A172 (cell line): ENCODE data around the gene BANF2. TPM values are rescaled to one million over a fixed set of nuclear protein-coding genes. Genes with fewer than 3 reads are reported as not detected.
"Not testable (repeated sequence)": the region's sequence is repeated elsewhere in the genome, so short reads cannot be mapped to it uniquely, and the experiment has no call there.

Source experiments
- DNase-seq: peaks from one replicate; pipeline ENCODE4 v3.0.0-alpha.2; 2015; ENCODE audit warnings: low spot score
- total RNA-seq: library from RNA; depleted of rRNA; stranded (reverse); fragments of >200 nt; shearing (Covaris generic); gene quantifications from 2 replicates; pipeline ENCODE4 v1.2.3, GENCODE V29; 2014

Gene BANF2
- total RNA-seq, 1 experiment from 2014 or later, result not detected

DNA sequence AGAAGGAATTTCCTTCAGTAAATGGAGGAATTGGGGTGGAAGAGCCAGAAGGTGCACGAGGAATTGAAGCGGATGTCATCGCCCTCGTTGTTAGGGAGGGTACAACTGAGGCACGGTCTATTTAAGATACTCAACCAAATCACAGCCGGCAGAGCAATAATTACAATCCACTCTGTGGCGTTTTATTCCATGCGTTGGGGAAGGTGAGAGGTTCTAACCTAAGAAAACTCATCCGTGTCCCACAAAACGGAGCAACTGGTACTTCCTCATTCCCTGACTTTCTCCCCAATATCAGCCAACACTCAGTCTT, 16.9 kb upstream of the BANF2 start:
- no peak for DNase-seq

DNA sequence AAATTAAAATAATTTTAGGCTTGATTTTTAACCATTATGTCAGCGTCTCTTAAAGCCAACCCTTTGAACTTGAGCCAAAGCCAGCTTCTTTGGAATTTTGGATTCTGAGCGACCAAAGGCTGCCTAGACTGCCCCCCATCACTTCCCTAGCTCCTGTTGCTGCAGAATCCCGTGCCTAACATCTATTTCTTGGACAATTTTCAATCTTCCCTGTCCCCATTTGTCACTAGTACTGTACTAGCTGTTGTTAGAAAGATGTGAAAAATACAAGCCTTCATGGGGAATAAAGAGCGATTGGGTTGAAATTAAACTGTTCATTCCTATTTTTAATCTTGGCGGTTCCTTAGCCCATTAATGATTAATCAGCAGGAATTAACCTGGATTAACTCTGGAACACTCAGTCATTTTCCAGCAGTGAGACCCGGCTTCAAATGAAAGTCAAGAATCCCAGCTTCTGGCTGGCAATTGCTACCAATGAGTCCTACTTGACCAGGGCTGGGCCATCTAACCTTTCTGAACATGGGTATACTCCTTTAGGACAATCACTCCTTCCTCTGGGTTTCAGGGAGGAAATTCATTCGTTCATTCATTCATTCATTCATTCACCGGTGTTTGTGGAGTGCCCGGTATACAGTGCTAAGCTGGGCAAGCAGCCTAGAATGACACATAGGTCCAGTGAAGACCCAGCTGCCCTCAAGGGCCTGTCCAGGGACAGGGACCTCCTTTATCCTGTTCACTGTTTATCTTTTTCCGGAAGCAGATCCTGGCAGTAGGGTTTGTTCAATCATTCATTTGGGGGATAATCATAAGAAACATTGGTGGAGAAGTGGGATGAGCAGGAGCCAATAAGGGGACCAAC, 16.3 kb upstream of the BANF2 start:
- DNase-seq, result no peak

DNA sequence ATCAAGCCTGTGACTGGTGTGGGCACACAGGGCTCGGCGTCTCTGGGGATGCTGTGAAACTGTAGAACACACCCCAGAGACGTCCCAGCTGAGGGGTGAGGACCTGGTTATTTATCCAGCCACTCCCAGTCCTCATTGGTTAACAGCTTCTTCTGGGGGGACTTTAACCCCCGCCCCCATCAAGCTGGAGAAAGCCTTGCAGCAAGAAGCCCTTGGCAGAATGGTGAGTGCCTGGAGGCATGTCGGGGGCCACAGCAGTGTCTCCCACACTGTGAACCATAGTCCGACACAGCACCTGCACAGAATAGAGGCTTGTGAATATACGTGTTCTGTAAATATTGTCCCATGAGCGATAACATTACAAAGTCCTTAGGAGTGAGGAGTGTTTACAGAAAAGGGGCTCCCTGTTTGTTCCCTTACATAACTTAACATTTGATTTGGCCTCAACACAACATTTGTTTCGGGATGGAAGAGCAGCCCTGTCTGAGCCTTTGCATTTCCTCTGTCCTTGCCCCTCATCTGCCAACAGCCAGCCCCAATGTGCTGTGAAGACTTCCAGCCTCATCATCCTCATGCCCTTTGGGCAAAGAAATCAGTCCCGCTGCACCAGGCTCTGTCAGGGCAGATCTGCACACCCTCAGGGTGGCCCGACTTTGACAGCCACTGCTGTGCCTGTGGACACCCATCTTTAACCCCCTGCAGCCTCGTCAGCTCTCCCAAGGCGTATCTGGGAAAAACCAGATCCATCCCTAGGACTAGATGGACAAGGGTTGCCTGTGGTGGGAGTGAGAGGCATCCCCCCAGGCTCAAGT, 15.5 kb upstream of the BANF2 start:
- DNase-seq, result no peak

DNA sequence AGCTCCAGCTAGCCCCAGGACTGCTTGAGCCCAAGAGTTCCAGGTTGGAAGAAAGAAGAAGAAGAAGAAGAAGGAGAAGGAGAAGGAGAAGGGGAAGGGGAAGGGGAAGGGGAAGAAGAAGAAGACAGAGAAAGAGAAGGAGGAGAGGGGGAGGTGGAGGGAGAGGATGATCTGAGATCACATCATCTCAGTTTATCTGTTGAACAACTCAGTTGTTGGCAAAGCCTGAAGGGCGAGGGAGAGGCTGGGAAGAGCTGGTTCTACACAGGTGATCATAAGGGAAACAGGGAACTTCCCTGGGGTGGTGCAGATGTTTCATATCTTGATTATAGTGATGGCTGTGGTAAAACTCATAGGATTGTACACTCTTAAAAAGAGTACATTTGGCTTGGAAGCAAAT, 14.6 kb upstream of the BANF2 start:
- DNase-seq, result no peak

GRCh38 chr20:17687800-17688199, 12.0 kb upstream of the BANF2 start:
- DNase-seq, result no peak

DNA sequence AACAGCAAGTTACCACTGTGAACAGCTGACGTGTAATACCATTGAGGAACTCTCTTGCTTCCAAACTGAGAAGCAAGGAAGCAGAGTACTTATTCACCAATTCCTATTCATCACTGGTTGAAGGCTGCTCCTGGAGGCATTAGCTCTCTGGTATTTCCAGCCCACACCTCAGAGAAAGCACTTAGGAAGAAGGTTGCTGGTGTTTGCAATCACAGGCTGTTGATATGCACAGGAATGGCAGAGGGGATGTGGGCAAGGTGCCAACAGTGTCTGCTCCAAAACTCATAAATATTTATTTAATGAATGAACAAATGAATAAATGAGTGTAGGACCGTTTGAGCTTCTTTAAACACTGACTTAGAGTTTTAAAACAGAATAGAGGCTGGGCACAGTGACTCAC, 10.8 kb upstream of the BANF2 start:
- DNase-seq, result no peak

DNA sequence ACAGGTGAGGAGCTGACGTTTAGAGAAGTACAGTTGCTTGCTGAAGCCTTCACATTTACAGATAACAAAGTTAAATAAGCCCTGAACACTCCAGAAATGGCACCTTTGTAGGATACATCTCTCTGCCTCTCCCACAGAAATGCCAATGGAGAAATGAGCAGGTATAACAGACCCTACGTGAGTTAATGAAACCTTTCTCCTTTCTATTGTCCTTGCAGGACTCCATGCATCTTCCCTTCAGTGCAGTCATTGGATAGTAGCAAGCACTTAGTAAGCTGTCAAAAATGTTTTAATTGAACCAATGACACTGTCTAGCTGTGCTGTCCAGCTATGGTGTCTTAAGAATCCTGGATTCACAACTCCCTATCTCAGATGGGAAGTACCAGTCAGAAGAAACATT, 9.6 kb upstream of the BANF2 start:
- no peak for DNase-seq

GRCh38 chr20:17691758-17692157, 8.0 kb upstream of the BANF2 start:
- no peak for DNase-seq

DNA sequence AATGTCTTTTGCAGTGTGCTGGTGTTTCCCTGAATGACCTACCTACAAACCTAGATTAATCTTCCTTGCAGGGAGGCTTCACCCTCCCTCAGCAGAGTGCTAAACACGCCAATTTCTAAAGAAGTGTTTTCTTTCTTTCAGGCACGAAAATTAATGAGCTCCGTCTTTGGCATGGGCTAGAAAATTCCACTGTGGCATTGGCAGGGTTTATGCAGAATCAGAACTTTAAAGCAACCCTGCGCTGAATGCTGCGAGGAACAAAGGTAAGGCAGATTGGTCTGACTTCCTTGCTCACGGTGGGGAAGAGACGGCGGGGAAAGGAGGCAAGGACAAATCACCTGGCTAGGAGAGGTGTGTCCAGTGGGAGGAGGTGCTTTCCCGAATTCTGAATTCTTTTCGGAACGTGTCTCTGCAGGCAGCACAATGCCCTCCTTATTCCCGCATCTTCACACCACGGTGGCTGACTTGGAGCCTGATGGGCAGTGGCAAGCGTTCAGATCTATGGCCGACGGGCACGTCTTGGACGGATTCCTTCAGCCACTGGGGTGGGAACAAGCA, 6.2 kb upstream of the BANF2 start:
- no peak for DNase-seq

GRCh38 chr20:17694767-17695166, 5.0 kb upstream of the BANF2 start:
- DNase-seq, result no peak

DNA sequence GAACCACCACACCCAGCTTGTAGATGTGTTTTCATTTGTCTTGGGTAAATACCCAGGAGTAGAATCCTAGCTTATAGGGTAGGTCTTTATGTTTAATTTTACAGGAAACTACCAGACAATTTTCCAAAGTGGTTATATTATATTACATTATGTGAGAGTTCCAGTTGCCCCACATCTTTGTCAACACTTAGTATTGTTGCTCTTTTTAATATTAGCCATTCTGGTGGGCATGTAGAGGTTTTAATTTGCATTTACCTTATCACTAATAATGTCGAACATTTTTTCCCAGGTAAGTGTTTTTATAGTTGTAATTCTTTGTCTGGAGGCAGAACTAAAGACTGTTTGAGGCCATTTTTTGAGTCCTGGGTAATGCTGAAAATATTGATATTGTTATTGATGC, 3.5 kb upstream of the BANF2 start:
- no peak for DNase-seq

DNA sequence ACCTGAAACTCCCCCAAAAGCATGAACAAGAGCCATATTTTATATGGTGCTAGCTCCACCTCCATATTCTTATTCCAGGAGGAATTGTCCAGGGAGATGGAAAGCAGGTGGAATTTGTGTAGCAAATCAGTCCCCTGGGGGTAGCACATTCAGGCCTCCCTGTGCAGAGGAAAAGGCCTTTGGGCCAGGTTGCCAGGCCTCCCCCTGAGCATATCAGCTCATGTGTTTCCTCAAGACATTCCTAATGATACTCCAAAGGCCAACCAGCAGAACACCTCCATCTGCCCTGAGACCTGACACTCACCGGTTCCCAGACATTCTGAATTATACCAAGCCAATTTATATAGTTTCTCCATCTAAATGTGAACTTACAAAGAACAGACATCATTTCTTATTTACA, 2.6 kb upstream of the BANF2 start:
- DNase-seq, result no peak

DNA sequence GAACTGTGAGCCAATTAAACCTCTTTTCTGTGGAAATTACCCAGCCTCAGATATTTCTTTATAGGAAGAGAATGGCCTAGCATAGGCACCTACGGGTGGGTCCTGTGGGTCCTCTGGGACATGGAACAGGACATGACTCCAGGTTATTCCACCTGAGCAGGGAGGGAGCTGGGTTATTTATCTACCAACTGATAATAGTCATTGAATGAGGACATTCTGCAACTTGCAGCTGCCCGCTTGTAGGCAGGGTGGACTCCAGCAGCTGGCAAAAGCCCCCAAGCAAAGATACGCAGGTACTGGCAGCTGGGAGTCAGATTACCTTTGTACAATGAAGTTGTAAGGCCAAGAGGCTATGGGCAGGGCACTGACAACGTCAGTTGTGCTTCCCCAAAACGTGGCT, 1.4 kb upstream of the BANF2 start:
- DNase-seq, result no peak

DNA sequence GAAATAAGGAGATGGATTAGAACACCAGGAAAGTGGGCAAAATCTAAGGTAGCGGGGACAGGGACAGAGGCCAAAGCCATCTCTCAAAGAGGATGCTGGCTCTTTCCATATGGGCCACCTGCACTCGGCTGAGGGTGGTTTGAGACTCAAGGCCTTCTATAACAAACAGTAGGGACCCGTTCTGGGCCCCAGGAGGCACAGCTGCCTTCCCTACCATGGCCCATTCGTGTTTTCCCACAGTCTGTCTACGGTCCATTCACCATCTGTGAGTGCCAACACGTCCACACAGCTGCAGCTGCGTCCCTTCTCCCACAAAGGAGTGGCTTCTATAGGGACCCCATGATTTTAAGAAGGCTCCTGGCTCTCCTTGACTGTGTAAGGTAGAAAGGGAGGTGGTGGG, 871 bp downstream of the BANF2 start:
- DNase-seq, result no peak

GRCh38 chr20:17701826-17702225, 2.1 kb downstream of the BANF2 start:
- no peak for DNase-seq

DNA sequence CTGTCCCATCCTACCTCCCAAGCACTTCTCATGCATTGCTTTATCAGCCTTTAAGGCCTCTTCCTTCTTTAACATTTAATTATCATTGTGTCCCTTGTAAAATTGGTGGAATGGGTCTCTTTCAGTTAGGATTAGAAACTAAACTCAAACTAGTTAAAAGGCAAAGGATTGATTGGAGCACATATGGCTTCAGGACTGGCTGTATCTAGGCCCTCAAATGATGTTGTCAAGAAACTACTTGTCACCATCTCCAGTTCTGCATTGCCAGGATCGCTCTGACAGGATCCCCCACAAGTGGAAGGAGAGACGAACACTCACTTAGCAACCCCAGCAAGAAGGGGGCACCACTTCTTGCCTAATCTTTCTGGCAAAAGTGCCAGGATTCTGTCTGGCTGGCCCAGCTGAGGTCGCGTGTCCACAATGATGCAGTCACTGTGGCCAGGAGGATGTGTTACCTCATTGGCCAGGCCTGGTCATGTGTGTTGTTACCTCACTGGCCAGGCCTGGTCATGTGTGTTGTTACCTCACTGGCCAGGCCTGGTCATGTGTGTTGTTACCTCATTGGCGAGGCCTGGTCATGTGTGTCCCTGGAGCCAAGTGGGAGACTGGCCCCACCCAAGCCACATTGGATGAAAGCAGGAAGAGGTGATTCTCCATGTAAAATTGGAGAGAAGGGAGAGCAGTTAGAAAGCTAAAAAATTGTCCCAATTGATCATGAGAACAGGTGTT, 5.0 kb downstream of the BANF2 start:
- no peak for DNase-seq

GRCh38 chr20:17705916-17706315, 6.2 kb downstream of the BANF2 start:
- no peak for DNase-seq

- no peak for DNase-seq
Observed at GRCh38 chr20:17706632-17707031, 6.9 kb downstream of the BANF2 start.

DNA sequence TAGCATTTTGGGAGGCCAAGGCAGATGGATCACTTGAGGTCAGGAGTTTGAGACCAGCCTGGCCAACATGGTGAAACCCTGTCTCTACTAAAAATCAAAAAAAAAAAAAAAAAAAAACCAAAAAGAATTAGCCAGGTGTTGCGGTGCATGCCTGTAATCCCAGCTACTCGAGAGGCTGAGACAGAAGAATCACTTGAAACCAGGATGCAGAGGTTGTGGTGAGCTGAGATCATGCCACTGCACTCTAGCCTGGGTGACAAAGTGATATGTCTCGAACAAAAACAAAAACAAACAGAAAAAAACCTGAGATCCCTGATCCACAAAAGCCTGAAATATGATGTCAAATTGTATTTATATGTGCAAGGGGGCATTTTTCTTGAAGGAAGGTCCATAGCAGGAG, 8.2 kb downstream of the BANF2 start:
- DNase-seq, result not testable (repeated sequence)

DNA sequence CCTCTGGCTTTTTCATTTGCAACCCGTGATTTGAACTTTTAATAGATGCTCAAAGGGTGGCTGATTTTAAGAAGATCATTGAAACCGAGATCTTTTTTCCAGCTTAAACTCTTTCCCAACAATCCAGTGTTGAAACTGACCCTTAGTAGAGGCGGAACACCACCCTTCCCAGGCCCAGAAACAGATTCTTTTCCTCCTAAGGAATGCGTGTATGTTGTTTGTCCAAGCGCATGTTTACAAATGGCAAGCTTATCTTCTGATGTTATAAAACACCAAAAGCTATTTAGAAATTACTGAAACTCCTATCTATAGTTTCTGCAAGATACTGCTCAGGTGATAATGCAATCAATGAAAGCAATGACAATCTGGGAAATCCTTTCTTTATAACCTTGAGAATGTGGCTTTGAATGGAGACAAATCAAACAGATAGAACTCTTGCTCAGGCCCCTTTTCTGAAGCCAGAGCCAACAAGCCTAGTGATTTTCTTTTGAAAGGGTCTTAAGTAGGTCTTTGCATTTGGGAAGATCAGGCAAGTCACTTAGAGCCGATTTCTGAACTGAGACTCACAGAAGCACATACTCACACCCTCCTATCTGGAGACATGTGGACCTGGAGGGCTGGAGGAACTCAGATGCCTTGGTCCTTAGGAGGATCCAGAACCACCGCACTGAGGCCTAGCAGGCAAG, 9.1 kb downstream of the BANF2 start:
- DNase-seq, result no peak

DNA sequence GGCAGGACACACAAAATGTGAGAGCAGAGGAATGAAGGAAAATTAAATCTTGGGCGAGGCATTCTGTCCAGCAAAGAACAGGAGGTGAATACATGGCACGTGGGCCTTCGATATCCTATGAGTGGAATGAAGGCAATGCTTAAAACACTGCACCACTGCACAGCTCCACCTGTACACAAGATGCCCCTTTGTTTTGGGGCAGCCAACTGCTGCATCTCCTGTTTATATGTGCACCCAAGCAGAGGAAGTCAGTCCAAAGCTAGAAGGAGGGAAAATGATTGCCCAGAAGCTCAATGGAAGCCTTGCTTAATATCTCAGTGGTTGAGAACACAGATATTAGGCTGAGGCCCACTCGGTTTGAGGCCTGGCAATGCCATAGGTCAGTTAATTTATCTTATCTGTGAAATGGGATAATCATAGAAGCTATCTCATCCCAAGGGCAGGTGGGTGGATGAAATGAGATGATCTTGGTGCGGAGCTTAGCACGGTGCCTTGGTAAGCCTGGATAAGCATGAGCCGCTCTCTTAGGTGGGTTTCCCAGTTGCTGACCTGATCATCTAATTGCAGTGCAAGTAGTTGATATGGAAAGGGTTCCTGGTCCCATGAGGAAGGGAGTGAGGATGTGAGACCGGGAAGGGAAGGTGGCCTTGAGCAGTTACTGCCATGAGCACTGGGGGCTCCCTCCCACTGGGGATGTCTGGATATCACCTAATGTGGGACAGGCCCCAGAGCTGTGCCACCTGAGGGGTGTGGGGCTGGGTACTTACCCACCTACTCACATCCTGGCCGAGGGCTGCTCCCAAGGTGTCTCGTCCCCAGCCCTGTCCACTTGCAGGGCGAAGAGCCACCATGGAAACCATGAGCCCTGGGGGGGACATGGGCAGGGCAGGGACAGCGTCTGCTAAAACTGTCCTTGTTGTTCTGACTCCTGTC, 9.9 kb downstream of the BANF2 start:
- no peak for DNase-seq
